ENCODE results near the gene WDR72. TPM values are rescaled to one million over a fixed set of nuclear protein-coding genes. Genes with fewer than 3 reads are reported as not detected.

WDR72 gene
- polyA plus RNA-seq, 1 donor from 2014 or later = 0.05 TPM

- Histone ChIP-seq H3K4me3 (ENCODE audit: low read length) (no peak overlapping the region), H3F3A (ENCODE audit: insufficient read depth, low read length, poor library complexity, severe bottlenecking) (no peaks in the 10 kb centered on the region), H3K4me2 (ENCODE audit: low read length) (no peak overlapping the region), H3K9me2 (ENCODE audit: insufficient read depth, low read length) (no peaks in the 10 kb centered on the region), H3K36me3 (ENCODE audit: insufficient read depth, low read length) (no peaks in the 10 kb centered on the region), H3K9me3 (ENCODE audit: low read length) (no peaks in the 10 kb centered on the region), H3K27ac (ENCODE audit: low read length) (no peak overlapping the region), H3K9ac (ENCODE audit: low read length) (no peak overlapping the region), H4K20me1 (ENCODE audit: insufficient read depth) (no peaks in the 10 kb centered on the region), H3K27me3 (ENCODE audit: insufficient read depth, low read depth, low read length) (peaks cover 3% of the 10 kb centered on the region), H2AFZ (ENCODE audit: low read depth, low read length) (no peak overlapping the region), H3K79me2 (replicated peaks; ENCODE audit: insufficient read depth, low read length) (no peaks in the 10 kb centered on the region)
- TF ChIP-seq CTCF (IDR thresholded peaks at IDR 0.05; ENCODE audit: poor library complexity, severe bottlenecking) (no peak), EZH2 (IDR thresholded peaks at IDR 0.05; ENCODE audit: borderline replicate concordance, insufficient read depth, low read length, poor library complexity, severe bottlenecking) (no peak), RAD21 (conservative IDR thresholded peaks at IDR 0.05) (no peak), EP300 (conservative IDR thresholded peaks at IDR 0.05; ENCODE audit: poor library complexity, severe bottlenecking) (no peak), TAF1 (IDR thresholded peaks at IDR 0.05; ENCODE audit: low read depth) (no peak), REST (IDR thresholded peaks at IDR 0.05; ENCODE audit: borderline replicate concordance) (no peak), POLR2AphosphoS5 (IDR thresholded peaks at IDR 0.05) (no peak), SMC3 (conservative IDR thresholded peaks at IDR 0.05; ENCODE audit: poor library complexity) (no peak), MXI1 (conservative IDR thresholded peaks at IDR 0.05; ENCODE audit: poor library complexity, severe bottlenecking) (no peak)
These were observed 222.9 kb downstream of the WDR72 start for GRCh38 chr15:53536479-53537120.

GRCh38 chr15:53535886-53536285 lies 223.6 kb downstream of the WDR72 start:
- Histone ChIP-seq H3K9me2 (ENCODE audit: insufficient read depth, low read length) (no peaks in the 10 kb centered on the region), H3K4me2 (ENCODE audit: low read length) (no peak overlapping the region)

More at GRCh38 chr15:53535886-53536285, 223.6 kb downstream of the WDR72 start:
- Histone ChIP-seq H3K4me3 (ENCODE audit: low read length) (no peak overlapping the region), H3K27me3 (ENCODE audit: insufficient read depth, low read depth, low read length) (peaks cover 3% of the 10 kb centered on the region), H2AFZ (ENCODE audit: low read depth, low read length) (no peak overlapping the region), H3F3A (ENCODE audit: insufficient read depth, low read length, poor library complexity, severe bottlenecking) (no peaks in the 10 kb centered on the region), H3K9ac (ENCODE audit: low read length) (no peak overlapping the region), H3K79me2 (replicated peaks; ENCODE audit: insufficient read depth, low read length) (no peaks in the 10 kb centered on the region), H3K27ac (ENCODE audit: low read length) (no peak overlapping the region), H3K36me3 (ENCODE audit: insufficient read depth, low read length) (no peaks in the 10 kb centered on the region), H4K20me1 (ENCODE audit: insufficient read depth) (no peaks in the 10 kb centered on the region), H3K9me3 (ENCODE audit: low read length) (no peaks in the 10 kb centered on the region)
- no peak for TF ChIP-seq REST (IDR thresholded peaks at IDR 0.05; ENCODE audit: borderline replicate concordance)

Measured in neural cell (in vitro differentiated cells).